Cardiac septum (tissue), 1 donor: ENCODE measurements around the gene NHEJ1. TPM values are rescaled to one million over a fixed set of nuclear protein-coding genes. Genes with fewer than 3 reads are reported as not detected.

Experiments
- DNase-seq: peaks from one replicate; pipeline ENCODE4 v3.0.0-alpha.2; 2020; ENCODE audit warnings: low spot score
- intact Hi-C: fragments of 100-400 bp; cut with DNase I; formaldehyde crosslinking; loops from one replicate; pipeline ENCODE4 v1.14.0; 2022
- total RNA-seq: library from RNA; stranded (reverse); fragmentation: NEBNext Ultra II Directional; extraction: Animal tissue kit (Norgen Biotek cat#: 25700); gene quantifications from one replicate; pipeline ENCODE4 v1.2.1, GENCODE V29; 2021
- donor health status: DM: no; HTN: no; CAD: no.

NHEJ1 gene
- total RNA-seq, 1 donor from 2014 or later = 6.7 TPM

DNA sequence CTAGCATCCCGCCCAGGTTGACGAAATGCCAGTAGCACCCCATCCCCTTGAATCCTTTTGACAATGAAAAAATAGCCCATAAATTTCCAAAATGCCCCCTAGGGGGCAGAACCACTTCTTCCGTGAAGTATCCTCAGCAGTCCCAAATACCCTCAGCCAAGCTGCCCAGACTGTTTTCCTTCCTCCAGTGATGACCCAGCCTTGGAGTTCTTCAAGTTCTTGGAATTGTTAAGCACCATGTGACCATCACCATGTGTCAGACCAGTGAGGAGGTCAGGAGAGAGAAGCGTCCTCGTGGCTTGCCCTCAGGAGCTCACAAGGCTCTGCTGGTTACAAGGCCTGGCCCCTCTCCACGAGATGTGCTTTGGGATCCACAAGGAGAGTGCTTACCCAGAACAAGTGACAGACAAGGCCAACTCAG, 10.6 kb upstream of the NHEJ1 start:
- DNase-seq = no peak
- intact Hi-C loops = no loop called here

- DNase-seq = no peak
- intact Hi-C loops = no loop called here
Measured at GRCh38 chr2:219169930-219170654, 9.5 kb upstream of the NHEJ1 start, which contains the start of gene SLC23A3. Gene SLC23A3 (minus strand): TSS chr2:219170029. CDS start chr2:219169984, 45 bp downstream.

DNA sequence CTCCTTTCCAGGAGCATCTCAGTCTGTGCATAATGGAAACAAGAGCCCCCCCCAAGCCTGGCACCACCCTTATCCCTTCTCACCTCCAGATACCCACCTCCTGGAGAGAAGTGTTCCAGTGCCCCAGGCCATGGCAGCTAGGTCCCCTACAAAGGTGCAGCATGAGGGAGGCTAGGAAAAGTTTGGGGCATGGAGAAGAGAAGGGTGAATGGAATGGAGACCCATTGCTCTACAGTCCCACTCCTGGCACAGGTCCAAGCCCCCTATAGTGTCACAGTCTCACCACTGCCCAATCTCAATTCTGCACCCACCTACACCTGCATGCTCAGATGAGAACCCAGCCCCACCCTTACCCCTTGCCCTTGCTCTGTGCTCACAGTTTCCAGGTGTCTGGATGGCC, 8.3 kb upstream of the NHEJ1 start:
- DNase-seq = no peak
- intact Hi-C loops = no loop called here

- intact Hi-C loops = no loop called here
- DNase-seq = no peak
Measured at GRCh38 chr2:219168526-219168925, 7.9 kb upstream of the NHEJ1 start.

DNA sequence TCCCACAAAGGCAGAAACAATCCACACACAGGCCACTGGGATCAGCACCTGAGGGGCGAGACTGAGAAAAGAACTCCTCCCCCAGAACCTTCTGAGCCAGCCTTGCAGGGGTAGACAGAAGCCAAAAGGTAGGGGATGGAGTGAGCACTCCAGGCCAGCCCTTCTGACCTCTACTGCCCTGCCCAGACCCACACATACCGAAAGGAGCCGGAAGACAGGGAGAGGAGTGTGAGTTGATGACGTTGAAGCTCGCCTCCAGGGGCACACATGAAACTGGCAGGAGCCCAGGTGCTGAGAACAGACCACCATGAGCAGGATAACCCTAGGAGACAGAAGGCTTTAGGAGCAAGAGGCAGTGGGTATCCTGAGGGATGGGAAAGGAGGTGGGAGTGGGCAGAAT, 7.4 kb upstream of the NHEJ1 start:
- intact Hi-C loops = no loop called here
- DNase-seq = no peak

- intact Hi-C loops = no loop called here
- no peak for DNase-seq
Measured at GRCh38 chr2:219165058-219165911, 4.7 kb upstream of the NHEJ1 start.

DNA sequence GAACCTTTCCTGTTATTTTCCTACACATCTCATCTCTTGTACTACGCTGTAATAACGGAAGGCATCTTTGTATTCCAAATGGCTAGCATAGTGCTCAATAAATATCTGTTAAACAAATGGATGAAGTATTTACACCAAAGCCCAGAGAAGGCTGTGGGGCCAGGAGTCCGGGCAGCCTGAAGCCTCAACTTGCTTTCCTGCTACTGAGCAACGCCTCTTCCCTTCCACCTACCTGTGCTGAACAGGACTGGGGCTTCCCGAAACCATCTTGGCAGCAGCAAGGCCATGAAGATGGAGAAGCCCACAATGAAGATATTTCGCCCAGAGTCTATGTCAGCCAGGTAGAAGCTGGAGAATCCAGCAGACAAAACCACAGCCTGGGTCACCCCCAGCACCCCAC, 2.5 kb upstream of the NHEJ1 start:
- intact Hi-C loops = no loop called here
- no peak for DNase-seq

DNA sequence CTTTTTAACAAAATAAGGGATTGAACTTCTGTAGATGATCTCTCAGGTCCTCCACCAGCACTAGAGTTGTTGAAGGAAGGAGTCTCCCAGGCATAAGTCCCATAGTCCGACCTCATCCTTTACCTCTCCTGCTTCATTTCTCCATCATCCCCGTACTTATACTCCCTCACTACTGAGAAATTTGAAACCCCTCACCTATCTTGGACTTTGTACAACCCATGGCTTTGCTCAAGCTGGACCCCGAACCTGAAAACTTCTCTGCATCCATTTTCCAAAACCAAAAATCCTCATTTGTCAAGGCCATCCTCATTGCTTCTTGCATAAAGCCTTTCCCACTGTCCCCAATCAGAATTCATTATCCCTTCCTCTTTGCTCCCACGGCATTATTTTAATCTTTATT, 482 bp upstream of the NHEJ1 start:
- intact Hi-C loops = no loop called here
- DNase-seq = no peak

DNA sequence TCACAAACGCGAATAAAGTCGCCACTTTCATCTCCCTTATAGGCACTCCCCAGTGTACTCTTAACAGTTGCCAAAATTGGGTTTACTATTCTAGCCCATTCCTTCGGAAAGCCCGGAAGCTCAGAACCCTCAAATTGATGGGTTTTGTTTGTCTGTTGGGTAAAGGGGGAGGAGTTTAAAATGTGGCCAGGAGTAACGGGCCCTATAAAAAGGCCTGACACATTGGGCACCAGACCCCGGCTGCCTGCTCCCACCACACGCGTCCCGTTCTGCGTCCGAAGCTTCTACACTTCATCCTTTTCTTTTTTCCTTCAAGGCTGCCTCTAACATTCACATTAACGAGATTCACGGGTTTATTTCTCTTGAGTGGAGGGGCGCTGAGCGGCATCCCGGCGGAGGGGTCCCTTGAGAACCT, 837 bp downstream of the NHEJ1 start:
- intact Hi-C loops = loop anchor here (1.0 kb wide), 3 partner anchors 18 to 136 kb away; partner anchors contain the start of gene ZFAND2B
- no peak for DNase-seq

DNA sequence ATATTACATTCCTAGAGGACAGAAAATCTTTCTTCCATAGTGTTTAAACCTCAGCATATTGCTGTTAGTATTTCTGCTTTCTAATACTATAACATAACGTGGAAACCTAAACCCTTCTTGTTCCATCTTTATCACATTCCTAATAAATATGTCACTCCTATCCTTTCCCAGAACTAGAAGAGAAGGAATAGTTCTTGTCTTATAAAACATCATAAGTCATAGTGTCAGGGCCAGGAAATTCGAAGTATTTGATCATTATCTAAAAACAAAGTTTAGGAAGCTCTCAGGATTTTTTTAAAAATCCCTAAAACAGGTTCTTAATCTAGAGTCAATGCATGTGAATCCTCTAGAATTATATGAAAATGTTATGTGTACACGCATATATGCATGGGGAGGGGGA, 2.0 kb downstream of the NHEJ1 start:
- DNase-seq = no peak
- intact Hi-C loops = no loop called here

DNA sequence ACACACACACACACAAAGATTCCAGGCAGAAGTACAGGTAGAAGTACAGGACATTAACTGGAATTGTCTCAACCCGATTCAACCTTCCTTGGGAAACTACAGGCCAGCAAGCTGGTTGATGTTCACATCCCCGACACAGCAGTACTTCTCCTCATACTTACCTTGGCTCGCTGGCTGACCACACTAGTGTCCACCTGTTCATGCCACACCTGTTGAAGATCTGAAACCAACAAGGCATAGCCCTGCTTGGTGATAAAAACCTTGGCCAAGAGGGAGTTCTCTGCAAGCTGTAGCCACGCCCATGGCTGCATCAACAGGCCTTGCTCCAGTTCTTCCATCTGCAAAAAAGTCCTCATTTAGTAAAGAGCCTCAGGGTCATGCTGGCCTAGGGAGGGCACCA, 2.6 kb downstream of the NHEJ1 start:
- no peak for DNase-seq
- intact Hi-C loops = no loop called here

GRCh38 chr2:219157396-219157795, 3.2 kb downstream of the NHEJ1 start:
- intact Hi-C loops = no loop called here
- no peak for DNase-seq

DNA sequence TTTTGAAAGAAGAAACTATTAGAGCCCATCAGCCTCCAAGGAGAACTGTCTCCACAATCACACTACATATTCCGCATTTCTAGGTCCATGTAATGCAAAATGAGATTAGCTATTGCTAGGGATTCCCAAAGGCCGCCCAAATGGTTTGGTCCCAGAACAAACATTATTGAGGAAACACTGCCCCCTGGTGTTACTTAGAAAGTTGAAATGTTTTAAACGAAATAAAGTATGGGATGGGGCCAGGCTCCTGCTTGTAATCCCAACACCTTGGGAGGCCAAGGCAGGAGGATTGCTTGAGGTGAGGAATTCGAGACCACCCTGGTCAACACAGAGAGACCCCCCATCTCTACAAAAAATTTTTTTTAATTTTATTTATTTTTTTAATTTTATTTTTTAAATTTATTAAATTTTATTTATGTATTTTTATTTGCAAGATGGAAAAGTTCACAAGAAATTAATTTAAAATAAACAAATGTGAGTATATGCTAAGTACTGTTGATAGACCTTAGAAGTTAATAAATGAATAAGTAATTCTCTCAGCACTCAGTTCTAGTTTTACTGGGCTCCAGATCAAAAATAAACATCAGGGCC, 5.5 kb downstream of the NHEJ1 start:
- intact Hi-C loops = loop anchor here (1.0 kb wide), 2 partner anchors 97 to 126 kb away; no protein-coding TSS in a partner anchor
- no peak for DNase-seq

GRCh38 chr2:219149667-219150066, 10.9 kb downstream of the NHEJ1 start:
- DNase-seq = no peak
- intact Hi-C loops = no loop called here

GRCh38 chr2:219142329-219142728, 18.3 kb downstream of the NHEJ1 start:
- DNase-seq = no peak
- intact Hi-C loops = no loop called here

GRCh38 chr2:219140722-219141121, 19.9 kb downstream of the NHEJ1 start:
- intact Hi-C loops = no loop called here

DNA sequence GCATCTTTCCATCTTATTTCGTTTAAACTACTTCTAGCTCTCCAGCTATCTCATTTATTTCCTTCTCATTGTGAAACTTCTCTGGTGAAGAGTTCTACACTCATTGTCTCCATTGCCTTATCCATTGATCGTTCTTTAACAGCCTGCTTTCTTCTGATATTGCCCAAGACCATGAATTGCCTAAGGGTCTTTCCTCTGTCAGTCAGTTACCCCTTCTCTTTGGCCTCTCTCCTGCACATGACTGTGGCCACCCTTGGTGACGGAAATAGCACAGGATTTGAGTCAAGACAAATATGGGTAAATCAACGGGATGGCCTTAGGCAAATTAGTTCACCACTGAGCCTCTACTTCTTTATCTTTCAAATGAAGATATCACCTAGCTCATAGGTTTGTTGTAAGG, 26.6 kb downstream of the NHEJ1 start:
- intact Hi-C loops = no loop called here
- DNase-seq = no peak

More at GRCh38 chr2:219140722-219141121, 19.9 kb downstream of the NHEJ1 start:
- no peak for DNase-seq

GRCh38 chr2:219131744-219132143, 28.9 kb downstream of the NHEJ1 start:
- no peak for DNase-seq
- intact Hi-C loops = no loop called here

DNA sequence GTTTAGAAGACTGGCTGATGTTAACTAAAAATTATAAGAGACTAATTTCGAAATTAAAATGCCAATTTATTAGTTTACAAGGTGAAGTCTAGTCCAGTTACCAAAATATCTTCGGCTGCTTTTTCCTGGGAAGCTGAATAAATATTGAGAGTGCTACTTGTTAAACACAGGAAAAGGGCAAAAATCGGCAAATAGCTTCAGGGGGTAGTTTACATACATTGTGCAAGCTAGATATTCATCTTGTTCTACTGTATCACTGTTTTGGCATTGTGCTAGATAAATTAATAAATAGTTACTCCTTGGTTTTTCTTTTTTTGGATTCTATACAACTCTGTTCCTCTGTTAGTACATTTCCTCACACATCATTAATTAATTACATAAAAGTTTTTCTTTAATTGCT, 29.3 kb downstream of the NHEJ1 start:
- DNase-seq = no peak
- intact Hi-C loops = no loop called here

GRCh38 chr2:219129589-219129988, 31.0 kb downstream of the NHEJ1 start:
- no peak for DNase-seq
- intact Hi-C loops = no loop called here
